PC-9 (cell line): ENCODE measurements around the gene ZCCHC7. TPM values are rescaled to one million over a fixed set of nuclear protein-coding genes. Genes with fewer than 3 reads are reported as not detected.
"Not testable (repeated sequence)": the region's sequence is repeated elsewhere in the genome, so short reads cannot be mapped to it uniquely, and the experiment has no call there.

Experiments used
- BruUV-seq: library from RNA; stranded (reverse); fragments of 400-500 nt; replicated peaks from 2 replicates; lab custom pipeline; 2021; lab: Mats Ljungman, UMichigan
- CTCF ChIA-PET: fragments of 300-600 bp; sonication (Branson Sonifier 250); formaldehyde crosslinking; loops from one replicate; lab custom pipeline; 2022; ENCODE audit warnings: antibody characterized with exemption; lab: Charles Lee
- POLR2A ChIA-PET: fragments of 300-600 bp; sonication (Branson Sonifier 250); formaldehyde crosslinking; loops from one replicate; lab custom pipeline; 2022; ENCODE audit warnings: antibody characterized with exemption; ENCODE audit not compliant: unreplicated experiment; lab: Charles Lee
- DNase-seq, 2 experiments: peaks; one replicate each; pipeline versions ENCODE4 v3.0.0 to v3.0.0-alpha.2; 2015 to 2022; ENCODE audit warnings: mixed read lengths in 1 of 2
- H2AFZ ChIP-seq: fragments of 200-600 bp; sonication (generic); 2 replicates; pipeline ENCODE4 v1.8.1; 2017; ENCODE audit warnings: antibody characterized with exemption
- H3F3A ChIP-seq: fragments of 200-600 bp; sonication (generic); 2 replicates; pipeline ENCODE4 v1.8.1; 2017; ENCODE audit warnings: antibody characterized with exemption, mild to moderate bottlenecking, low read depth; ENCODE audit not compliant: insufficient read depth
- H3K27ac ChIP-seq: fragments of 200-600 bp; sonication (generic); 2 replicates; pipeline ENCODE4 v1.6.1; 2016; ENCODE audit warnings: mixed run types
- H3K27me3 ChIP-seq: fragments of 200-600 bp; sonication (generic); 2 replicates; pipeline ENCODE4 v1.6.1; 2016; ENCODE audit warnings: low read depth, mixed run types; ENCODE audit not compliant: insufficient read depth
- H3K36me3 ChIP-seq: fragments of 200-600 bp; sonication (generic); 2 replicates; pipeline ENCODE4 v1.6.1; 2016; ENCODE audit warnings: low read depth, mixed run types
- H3K4me1 ChIP-seq: fragments of 200-600 bp; sonication (generic); replicated peaks from 2 replicates; pipeline ENCODE4 v1.6.1; 2016; ENCODE audit warnings: mixed run types; ENCODE audit not compliant: insufficient read depth
- H3K4me2 ChIP-seq: fragments of 200-600 bp; sonication (generic); 2 replicates; pipeline ENCODE4 v1.6.1; 2017; ENCODE audit warnings: mixed run types
- H3K4me3 ChIP-seq: fragments of 200-600 bp; sonication (generic); 2 replicates; pipeline ENCODE4 v1.6.1; 2016; ENCODE audit warnings: mixed run types
- H3K79me2 ChIP-seq: fragments of 200-600 bp; sonication (generic); 2 replicates; pipeline ENCODE4 v1.6.1; 2017; ENCODE audit warnings: low read depth, mixed run types
- H3K9me2 ChIP-seq: fragments of 200-600 bp; sonication (generic); 2 replicates; pipeline ENCODE4 v1.8.1; 2017; ENCODE audit warnings: mild to moderate bottlenecking; ENCODE audit not compliant: insufficient read depth
- H3K9me3 ChIP-seq: fragments of 200-600 bp; sonication (generic); 2 replicates; pipeline ENCODE4 v1.8.1; 2016; ENCODE audit warnings: low read depth; ENCODE audit not compliant: insufficient read depth
- H4K20me1 ChIP-seq: fragments of 200-600 bp; sonication (generic); 2 replicates; pipeline ENCODE4 v1.8.1; 2017; ENCODE audit not compliant: insufficient read depth
- CTCF ChIP-seq: fragments of 200-600 bp; sonication (generic); conservative IDR thresholded peaks from 2 replicates; pipeline ENCODE4 v1.6.1; 2017; ENCODE audit warnings: mixed run types, antibody characterized with exemption, mild to moderate bottlenecking, moderate library complexity
- EZH2 ChIP-seq: fragments of 200-600 bp; sonication (generic); IDR thresholded peaks from 2 replicates; pipeline ENCODE4 v1.8.0; 2017; ENCODE audit warnings: antibody characterized with exemption, low read depth
- intact Hi-C: fragments of 100-400 bp; cut with micrococcal nuclease; formaldehyde crosslinking; loops from one replicate; pipeline ENCODE4 v1.10.0; 2022; ENCODE audit not compliant: unreplicated experiment
- total RNA-seq: library from RNA; stranded (reverse); gene quantifications from 2 replicates; pipeline ENCODE4 v1.2.3, GENCODE V29; 2021

The ZCCHC7 gene
- total RNA-seq, 1 experiment from 2014 or later = 15.9 TPM

DNA sequence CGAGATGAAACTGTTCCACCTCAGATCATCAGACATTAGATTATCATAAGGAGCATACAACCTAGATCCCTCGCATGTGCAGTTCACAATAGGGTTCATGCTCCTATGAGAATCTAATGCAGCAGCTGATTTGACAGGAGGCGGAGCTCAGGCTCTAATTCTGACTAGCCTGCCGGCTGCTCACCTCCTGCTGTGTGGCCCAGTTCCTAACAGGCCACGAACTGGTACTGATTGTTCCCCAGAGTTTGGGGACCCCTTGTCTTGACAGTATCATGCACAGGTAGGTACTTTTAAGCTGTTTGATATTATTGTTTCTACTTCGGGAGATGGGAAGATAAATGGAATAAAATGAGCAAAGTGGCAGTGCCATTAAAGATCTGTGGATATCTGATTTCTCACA lies 66.9 kb downstream of the ZCCHC7 start:
- BruUV-seq = no TSS peak
- no peak overlapping the region for H3K4me2 ChIP-seq

GRCh38 chr9:37187713-37188439 lies 67.5 kb downstream of the ZCCHC7 start:
- Histone ChIP-seq H3K27me3 (no peaks in the 10 kb centered on the region), H3F3A (no peaks in the 10 kb centered on the region), H2AFZ (no peak overlapping the region), H4K20me1 (no peaks in the 10 kb centered on the region), H3K9me3 (no peaks in the 10 kb centered on the region), H3K4me1 (no peaks in the 10 kb centered on the region), H3K36me3 (no peaks in the 10 kb centered on the region), H3K4me3 (no peak overlapping the region), H3K27ac (no peak overlapping the region), H3K79me2 (no peaks in the 10 kb centered on the region), H3K4me2 (no peak overlapping the region), H3K9me2 (no peaks in the 10 kb centered on the region)
- TF ChIP-seq CTCF (no peak), EZH2 (no peak)
- ChIA-PET POLR2A (no interaction called here), CTCF (no interaction called here)
- intact Hi-C loops = no loop called here
- BruUV-seq = no TSS peak
- DNase-seq = no peak

More for the DNA sequence above, 66.9 kb downstream of the ZCCHC7 start:
- Histone ChIP-seq H3K36me3 (no peaks in the 10 kb centered on the region), H3K4me3 (no peak overlapping the region), H3K9me3 (no peaks in the 10 kb centered on the region), H3K27me3 (no peaks in the 10 kb centered on the region), H3F3A (no peaks in the 10 kb centered on the region), H3K79me2 (no peaks in the 10 kb centered on the region), H2AFZ (no peak overlapping the region), H4K20me1 (no peaks in the 10 kb centered on the region), H3K4me1 (no peaks in the 10 kb centered on the region), H3K9me2 (no peaks in the 10 kb centered on the region), H3K27ac (no peak overlapping the region)
- DNase-seq = no peak
- TF ChIP-seq EZH2 = no peak
- no peak for TF ChIP-seq CTCF
- ChIA-PET POLR2A (no interaction called here), CTCF (interaction anchor here (0.5 kb wide), 1 partner anchor 17 kb away, joined by 4 read pairs; no protein-coding TSS in a partner anchor)
- intact Hi-C loops = no loop called here

DNA sequence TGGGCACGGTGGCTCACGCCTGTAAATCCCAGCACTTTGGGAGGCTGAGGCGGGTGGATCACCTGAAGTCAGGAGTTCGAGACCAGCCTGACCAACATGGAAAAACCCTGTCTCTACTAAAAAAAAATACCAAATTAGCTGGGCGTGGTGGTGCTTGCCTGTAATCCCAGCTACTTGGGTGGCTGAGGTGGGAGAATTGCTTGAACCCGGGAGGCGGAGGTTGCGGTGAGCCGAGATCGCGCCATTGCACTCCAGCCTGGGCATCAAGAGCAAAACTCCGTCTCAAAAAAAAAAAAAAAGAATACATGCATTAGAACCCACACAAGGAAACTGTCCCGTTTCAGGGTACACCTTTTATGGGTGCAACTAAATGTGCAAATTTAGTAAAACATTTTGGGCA lies 70.4 kb downstream of the ZCCHC7 start:
- DNase-seq, H3K4me2 ChIP-seq, intact Hi-C loops, H2AFZ ChIP-seq, H3K27ac ChIP-seq, H3K4me1 ChIP-seq, H3K9me2 ChIP-seq, H3K9me3 ChIP-seq, H3K36me3 ChIP-seq, CTCF ChIA-PET, H3K4me3 ChIP-seq, H3F3A ChIP-seq, BruUV-seq, H4K20me1 ChIP-seq, H3K79me2 ChIP-seq, H3K27me3 ChIP-seq: not testable (repeated sequence)
- POLR2A ChIA-PET = interaction anchor here (0.6 kb wide), 1 partner anchor 290 kb away, joined by 3 read pairs; no protein-coding TSS in a partner anchor
